HG03045 (cell line): Measurements from ENCODE around the gene DNAH1.

ENCODE experiments used
- ATAC-seq: cut with Tn5 transposase; IDR thresholded peaks from one replicate; pipeline ENCODE4 v1.9.1; 2021; ENCODE audit warnings: mild to moderate bottlenecking, moderate library complexity; ENCODE audit not compliant: unreplicated experiment

DNAH1 gene

DNA sequence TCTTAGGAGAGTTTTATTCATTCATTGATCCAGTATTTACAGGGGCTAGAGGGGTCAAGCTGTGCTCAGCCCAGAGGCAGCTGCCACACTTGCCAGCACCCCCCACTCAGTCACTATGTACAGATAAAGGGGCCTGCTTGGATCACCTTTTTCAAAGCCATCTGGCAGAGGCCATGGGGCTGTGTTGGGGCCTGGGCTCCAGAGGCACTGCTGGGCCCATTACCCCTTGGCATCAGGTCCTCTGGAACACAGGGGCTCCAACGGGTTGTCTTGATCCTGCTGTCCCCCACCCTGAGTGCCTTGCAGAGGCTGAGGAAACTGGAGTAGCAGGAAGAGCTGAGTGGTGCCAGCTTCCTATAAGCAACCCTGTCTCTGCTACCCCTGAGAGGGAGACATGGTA lies 84.9 kb downstream of the DNAH1 start:
- ATAC-seq = no peak

GRCh38 chr3:52401551-52401950 lies 85.4 kb downstream of the DNAH1 start:
- ATAC-seq = no peak

DNA sequence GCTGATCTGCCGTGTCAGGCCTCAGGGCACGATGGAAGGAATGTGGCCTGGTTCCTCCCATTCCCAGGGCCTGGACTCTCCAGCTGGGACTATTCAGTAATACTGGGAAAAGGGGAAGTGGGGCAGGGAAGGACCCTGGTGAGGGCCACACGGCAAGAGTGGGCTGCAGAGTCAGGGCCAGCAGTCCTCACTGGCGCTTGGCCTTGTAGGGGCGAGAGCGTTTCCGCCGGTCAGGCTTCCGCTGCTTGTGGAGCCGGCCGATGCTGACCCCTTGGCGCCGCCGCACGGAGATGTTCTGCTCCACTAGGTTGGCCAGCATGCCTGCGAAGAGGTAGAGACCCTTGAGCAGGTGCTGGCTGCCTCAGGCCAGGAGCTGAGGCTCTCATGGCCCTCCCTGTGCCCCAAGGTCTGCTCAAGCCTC lies 86.0 kb downstream of the DNAH1 start:
- ATAC-seq = no peak

DNA sequence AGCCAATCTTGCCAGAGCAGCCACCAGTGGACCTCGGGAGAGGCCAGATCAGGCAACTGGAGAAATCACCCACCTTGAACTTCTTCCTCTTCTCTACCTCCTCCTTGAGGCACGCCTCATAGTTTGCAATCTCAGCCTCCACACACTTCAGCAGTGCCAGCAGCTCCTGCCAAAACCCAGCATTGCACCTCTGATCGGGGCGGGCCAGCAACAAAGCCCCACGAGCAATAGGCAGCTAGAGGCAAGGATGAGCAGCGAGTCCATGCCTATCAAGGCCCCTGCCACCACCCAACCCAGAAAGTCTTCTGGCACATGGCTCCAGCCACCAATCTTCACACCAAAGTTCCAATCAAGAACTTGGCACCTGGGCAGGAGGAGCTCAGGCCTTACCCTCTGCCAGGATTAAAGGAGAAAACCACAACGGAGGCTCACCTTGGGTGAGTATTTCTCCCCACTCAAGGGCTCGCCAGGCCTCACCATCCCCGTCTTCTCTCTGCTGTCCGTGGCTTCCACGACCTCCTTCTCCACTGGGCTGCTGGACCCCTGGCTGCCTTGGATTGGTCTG lies 86.7 kb downstream of the DNAH1 start:
- ATAC-seq = no peak

DNA sequence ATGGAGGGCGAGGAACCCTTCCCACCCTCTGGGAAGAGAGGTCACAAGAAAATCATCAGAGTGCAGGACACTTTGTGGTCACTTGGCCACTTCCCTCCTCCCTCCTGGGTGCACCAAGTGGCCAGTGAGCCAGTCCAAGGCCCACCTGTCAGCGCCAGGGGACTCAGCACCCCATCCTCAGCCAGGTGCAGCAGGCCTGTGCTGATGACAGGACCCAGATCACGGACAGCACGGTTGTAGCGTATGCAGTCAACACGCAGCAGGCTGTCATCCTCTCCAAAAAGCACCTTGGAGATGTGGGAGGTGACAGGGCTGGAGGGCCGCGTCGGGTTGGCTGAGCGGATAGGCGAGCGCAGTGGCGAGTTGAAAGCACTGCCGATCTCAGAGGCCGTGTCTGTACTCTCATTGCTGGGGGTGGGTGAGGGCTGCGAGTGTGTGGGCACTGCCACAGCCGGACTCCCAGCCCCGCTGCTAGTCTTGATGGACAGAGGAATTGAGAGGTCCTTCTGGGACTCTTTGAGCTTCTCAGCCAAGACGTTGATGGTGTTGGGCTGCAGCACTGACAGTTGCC lies 87.2 kb downstream of the DNAH1 start:
- no peak for ATAC-seq

DNA sequence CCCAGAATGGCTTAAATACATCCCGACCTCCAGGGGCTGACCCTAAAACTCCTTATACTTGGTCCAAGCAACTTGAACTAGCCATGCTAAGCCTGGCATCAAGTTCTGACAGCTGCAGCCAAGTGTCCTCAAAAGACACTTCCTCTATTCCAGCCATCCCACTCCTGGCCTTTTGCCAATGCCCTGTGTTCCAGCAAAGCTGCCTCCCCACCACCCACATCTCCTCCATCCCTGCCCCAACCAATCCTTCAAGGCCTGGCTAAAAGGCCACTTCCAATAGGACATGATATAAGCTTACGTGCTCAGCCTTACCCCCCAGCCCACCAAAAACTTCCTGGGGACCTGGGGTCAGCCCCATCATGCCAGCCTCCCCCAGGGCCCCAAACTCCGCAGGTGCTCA lies 87.8 kb downstream of the DNAH1 start:
- ATAC-seq = no peak

- ATAC-seq = no peak
These were observed 88.3 kb downstream of the DNAH1 start for GRCh38 chr3:52404391-52404790.

- no peak for ATAC-seq
These were observed 88.9 kb downstream of the DNAH1 start for GRCh38 chr3:52405066-52405465.

- ATAC-seq = no peak
These were observed 89.5 kb downstream of the DNAH1 start for GRCh38 chr3:52405601-52406110.

- ATAC-seq = no peak
These were observed 90.1 kb downstream of the DNAH1 start for GRCh38 chr3:52406231-52406661.

DNA sequence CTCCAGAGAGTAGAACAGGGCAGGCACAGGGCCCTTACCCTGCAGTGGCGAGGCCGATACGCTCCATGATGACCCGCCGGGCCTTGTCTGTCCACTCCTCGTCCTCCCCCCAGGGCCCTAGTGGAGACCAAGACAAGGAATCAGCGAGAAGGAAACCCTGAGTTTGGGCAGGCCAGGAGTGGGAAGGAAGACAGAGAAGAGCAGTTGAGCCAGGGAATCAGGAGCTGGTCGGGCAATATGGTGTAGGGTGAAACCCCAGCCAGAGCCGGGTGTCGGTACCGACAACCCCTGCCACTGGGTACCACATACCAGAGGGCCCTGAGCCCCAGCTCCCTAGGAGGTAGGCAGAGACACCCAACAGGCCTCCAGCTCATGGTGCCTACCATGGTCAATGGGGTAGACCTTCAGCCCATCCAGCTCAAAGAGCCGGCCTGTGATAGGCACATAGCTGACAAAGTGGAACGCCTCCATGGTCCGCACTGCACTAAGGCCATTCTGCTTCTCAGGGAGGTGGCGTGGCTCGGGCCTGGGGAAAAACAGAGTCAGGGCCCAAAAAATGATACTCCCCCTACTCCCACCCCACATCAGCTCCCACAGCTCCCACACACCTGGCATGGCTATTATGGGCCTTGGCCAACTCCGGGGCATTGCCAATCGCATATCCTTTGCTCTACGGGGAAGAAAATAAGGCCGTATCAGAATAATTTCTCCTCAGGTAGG lies 90.8 kb downstream of the DNAH1 start:
- ATAC-seq = no peak

DNA sequence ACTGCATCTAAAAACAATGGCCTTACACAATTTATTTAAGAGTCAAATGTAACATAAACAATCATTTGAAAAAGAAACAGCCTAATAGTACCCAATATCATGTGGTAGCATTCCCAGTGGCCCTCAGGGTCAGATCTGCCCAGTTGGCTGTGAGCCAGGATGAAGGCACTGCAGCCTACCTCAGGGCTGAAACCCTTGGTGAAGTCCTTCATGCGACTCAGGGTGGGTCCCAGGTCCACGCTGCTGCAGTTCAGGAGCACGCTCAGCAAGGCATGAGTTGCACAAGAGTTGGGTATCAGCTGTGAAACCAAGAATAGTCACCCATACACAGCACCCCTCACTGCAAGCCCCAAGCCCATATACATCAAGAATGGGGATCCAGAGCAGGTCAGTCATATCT lies 91.7 kb downstream of the DNAH1 start:
- ATAC-seq = no peak

DNA sequence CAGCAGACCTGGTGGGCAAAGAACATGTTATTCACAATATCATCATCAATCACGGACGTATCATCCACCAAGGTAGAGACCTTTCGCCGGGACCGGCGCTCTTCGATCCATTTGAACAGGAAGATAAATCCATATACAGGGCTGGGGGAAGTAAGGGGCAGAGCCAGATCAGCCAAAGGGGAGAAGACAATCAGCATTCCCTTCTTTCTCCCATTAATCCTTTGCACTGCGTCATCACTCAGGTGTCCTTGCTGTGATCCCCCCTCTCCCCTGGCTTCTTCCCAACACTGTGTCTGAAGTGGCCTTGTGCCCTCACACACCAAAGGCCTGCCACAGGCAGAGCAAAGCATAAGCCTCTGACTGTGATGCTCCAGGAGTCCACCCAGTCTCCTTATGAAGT lies 92.3 kb downstream of the DNAH1 start:
- ATAC-seq = no peak

GRCh38 chr3:52415800-52416199 lies 99.7 kb downstream of the DNAH1 start:
- ATAC-seq = no peak

DNA sequence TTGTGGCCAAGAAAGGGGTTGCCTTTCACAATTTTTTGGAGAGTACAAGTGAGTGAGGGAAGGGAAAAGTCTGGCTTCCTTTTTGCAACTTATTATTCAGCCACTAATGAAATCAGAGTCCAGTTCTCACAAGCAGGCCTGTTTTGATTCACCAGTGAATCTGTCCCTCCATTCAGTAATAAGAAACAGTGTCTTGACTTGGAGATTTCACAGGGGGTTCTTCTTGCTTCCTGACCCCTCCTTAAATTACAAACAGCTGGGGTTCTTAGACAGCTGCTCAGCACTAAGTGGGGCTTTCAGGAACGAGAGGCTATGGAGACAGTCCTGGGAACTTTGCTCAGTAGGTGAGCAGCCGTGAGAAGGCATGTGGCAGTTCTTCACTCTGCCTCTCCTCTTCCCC lies 104.3 kb downstream of the DNAH1 start:
- no peak for ATAC-seq

- no peak for ATAC-seq
These were observed 106.5 kb downstream of the DNAH1 start for GRCh38 chr3:52422669-52423068.

DNA sequence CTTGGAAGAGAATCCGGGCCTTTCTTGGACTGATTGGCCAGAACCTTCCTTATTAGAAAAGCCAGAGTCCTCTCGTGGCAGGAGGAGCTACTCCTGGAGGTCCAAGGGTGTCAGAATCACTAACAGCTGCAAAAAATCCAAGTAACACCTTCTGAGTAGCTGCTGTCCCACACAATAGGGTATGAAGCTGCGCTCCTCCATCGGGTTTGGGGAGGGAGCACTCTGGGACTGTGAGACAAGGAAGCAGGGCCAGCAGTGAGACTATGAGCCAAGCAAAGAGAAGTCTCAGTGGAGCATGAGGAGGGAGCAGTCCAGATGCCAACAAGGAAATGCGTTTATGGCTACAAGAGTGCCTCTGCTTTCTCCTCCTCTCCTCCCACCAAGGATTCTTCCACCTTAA lies 107.1 kb downstream of the DNAH1 start:
- ATAC-seq = no peak

DNA sequence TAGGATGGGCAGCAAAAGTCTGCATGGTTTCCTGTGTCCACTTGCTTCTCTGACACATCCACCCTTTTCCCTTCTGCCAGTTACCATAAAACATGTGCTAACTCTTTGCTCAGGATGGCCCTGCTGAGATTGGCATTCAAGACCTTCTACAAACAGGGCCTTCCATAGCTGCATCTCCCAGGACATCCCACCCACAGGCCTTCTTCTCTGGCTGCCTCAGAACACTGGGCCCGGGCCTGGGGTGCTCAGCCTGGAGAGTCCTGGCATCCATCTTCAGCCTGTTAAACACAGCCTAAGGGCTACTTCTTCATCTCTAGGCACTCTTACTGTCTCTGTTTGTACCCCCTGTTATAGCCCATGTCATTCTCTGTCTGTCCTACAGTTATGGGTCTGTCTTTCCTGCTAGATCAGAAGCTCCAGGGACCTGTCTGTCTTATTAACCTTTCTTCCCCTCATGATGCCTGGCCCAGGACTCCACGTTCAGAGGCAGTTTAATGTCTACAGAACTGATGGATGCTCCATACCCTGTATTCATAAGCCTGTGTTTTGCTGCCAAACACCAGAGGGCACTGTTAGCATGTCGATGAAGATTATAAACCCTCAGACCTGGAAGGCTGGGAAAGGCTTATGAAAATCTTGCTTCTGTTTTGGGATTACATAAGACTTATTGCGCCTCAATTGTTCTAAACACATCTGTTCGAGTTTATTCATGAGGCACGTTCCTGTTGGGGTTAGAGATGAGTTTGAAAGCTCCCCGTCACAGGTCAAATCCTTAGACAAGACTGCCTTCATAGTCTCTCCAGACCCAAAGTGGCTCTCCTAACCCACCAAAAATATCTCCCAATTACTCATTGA lies 112.3 kb downstream of the DNAH1 start:
- no peak for ATAC-seq

GRCh38 chr3:52429031-52429430 lies 112.9 kb downstream of the DNAH1 start:
- ATAC-seq = no peak

- no peak for ATAC-seq
These were observed 113.8 kb downstream of the DNAH1 start for GRCh38 chr3:52429779-52430415.

GRCh38 chr3:52430416-52430810 lies 114.3 kb downstream of the DNAH1 start:
- no peak for ATAC-seq
